GM20431 (cell line): ENCODE results near the gene TECPR2.

Experiments
- in situ Hi-C: fragments of 300-500 bp; cut with MseI, MboI; formaldehyde crosslinking; loops from one replicate; pipeline ENCODE4 v1.15.0; 2020; ENCODE audit warnings: low sequenced_read_pairs; ENCODE audit not compliant: unreplicated experiment

TECPR2 gene

GRCh38 chr14:102421411-102422057 lies 58.8 kb downstream of the TECPR2 start:
- in situ Hi-C loops: no loop called here

DNA sequence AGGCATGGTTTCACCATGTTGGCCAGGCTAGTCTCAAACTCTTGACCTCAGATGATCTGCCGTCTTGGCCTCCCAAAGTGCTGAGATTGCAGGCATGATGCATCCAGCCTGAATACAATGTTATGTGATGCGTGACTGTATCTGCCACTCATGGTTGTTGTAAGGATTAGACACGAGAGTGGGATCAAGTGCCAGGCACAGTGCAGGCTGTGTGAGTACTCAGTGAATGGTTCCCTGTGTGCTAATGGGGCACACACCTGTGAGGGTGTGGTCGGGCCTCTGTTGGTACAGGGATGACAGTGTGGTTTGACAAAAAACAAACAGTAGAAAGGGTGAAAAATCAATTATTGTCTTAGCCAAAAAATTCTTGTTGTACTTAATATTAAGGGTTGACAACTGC lies 61.8 kb downstream of the TECPR2 start:
- in situ Hi-C loops: no loop called here

- in situ Hi-C loops: no loop called here
These were observed 62.2 kb downstream of the TECPR2 start for GRCh38 chr14:102424923-102425322.

- in situ Hi-C loops: no loop called here
These were observed 64.1 kb downstream of the TECPR2 start for GRCh38 chr14:102426796-102427195.

GRCh38 chr14:102427642-102428041 lies 64.9 kb downstream of the TECPR2 start:
- in situ Hi-C loops: no loop called here

DNA sequence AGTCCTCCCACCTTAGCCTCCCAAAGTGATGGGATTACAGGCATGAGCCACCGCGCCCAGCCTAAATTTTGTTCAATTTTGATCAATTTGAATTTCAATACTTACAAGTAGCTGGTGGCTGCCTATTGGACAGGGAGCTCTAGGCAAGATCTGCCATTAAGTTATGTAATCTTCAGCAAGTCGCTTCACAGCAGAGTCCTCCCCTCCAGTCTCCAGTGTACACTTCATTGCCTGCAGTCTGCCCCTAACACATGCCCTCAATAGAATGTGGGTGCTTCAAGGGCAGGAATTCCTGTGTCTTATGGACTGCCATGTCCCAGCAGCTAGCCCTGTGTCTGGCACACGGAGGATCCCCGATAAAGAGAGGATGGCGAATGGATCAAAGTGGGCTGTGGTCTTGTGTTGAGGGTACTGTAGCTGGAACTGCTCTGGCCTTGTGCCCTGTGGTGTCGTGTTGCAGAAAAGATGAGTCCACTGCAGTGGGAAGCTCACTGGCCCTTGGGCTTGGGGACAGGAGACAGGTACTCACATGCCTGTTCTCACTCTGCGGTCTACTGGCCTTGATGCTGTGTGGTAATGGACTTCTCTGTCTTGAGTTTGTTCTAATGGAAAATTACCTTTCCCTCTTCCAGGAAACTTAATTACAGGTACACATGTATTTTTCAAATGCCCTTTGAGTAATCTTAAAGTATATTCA lies 67.6 kb downstream of the TECPR2 start:
- in situ Hi-C loops: no loop called here

- in situ Hi-C loops: no loop called here
These were observed 69.0 kb downstream of the TECPR2 start for GRCh38 chr14:102431751-102432150.

- in situ Hi-C loops: no loop called here
These were observed 72.0 kb downstream of the TECPR2 start for GRCh38 chr14:102434647-102435175.

DNA sequence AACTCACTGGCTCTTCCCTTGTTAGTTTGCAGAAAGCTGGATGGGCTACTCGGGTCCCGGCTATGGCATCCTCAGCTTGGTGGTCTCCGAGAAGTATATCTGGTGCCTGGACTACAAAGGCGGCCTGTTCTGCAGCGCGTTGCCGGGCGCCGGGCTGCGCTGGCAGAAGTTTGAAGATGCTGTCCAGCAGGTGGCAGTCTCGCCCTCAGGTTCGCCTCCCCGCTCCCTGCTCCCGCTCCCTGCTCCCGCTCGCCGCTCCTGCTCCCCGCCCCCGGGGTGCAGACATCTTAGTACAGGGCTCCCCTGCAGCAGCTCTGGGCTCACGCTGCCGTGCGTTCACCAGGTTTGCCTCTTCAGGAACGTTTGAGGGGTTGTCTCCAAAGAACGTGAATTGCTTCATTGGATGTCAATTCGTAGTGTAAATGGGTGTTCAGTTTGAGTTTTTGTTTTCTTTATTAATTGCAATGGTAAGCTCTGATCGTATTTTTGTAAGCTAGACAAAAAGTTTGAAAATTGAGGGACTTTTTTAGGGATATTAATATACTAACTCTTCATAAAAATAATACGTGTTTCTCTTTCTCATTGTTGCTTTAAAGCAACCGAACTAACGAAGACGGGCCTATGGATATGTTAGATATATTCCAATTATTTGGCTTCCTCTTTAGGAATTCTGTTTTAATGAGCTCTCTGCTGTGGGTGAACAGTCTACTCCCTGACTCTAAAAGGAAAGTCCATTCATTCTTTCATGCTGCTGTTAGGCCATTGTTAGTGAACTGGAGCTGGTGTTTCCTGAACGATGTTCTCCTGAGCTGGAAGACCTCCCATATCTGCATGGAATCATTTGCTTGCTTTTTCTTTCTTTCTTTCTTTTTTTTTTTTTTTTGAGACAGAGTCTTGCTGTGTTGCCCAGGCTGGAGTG lies 75.5 kb downstream of the TECPR2 start:
- in situ Hi-C loops: no loop called here

DNA sequence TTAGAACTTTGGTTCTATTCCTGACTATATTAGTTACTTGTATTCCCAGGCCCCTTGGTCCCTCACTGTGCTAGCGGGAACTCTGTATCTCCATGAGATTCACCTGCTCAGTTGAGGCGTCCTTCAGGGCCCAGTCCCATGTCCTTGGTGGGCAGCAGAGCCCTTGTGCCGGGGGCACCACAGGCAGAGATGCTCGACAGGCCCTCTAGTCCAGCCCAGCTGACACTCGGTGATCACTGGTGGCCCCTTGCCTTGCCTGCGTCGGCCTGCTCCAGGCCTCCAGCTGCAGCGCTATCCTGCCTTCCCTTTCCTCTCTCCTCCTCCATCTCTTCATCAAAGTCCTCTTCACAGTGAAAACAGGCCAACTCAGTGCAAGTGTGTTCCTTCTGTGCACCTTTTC lies 76.8 kb downstream of the TECPR2 start:
- in situ Hi-C loops: no loop called here

GRCh38 chr14:102440392-102440791 lies 77.7 kb downstream of the TECPR2 start:
- in situ Hi-C loops: no loop called here

GRCh38 chr14:102442241-102443211 lies 79.8 kb downstream of the TECPR2 start:
- in situ Hi-C loops: no loop called here

DNA sequence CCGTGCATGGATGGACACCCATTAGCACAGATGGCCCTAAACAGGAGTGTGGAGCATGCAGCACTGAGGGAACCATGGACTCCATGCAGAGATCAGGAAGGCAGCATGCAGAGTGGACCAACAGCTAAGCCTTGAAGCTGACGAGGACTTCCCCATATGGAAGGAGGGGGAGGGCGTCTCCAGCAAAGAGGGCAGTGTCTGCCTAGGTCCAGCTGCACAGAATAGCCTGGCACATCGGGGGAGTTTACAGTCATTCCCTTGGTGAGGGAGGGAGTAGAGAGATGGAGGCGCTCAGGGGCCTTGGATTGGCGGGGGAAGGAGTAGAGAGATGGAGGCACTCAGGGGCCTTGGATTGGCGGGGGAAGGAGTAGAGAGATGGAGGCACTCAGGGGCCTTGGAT lies 82.3 kb downstream of the TECPR2 start:
- in situ Hi-C loops: no loop called here

- in situ Hi-C loops: no loop called here
These were observed 82.9 kb downstream of the TECPR2 start for GRCh38 chr14:102445641-102446040.

- in situ Hi-C loops: no loop called here
These were observed 87.7 kb downstream of the TECPR2 start for GRCh38 chr14:102450206-102451063.

- in situ Hi-C loops: no loop called here
These were observed 88.3 kb downstream of the TECPR2 start for GRCh38 chr14:102451064-102451352.

DNA sequence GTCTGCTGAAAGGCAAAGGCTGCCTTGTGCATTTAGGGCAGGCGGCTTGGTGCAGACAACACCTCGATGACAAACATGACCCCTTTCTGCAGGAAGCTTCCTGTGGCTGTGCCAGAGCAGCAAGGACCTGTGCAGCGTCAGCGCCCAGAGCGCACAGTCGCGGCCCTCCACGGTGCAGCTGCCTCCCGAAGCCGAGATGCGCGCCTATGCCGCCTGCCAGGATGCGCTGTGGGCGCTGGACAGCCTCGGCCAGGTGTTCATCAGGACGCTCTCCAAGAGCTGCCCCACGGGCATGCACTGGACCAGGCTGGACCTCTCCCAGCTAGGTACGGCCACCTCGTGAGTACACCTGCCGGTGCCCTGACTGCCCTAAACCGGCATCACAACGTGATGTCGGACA lies 89.6 kb downstream of the TECPR2 start:
- in situ Hi-C loops: no loop called here

DNA sequence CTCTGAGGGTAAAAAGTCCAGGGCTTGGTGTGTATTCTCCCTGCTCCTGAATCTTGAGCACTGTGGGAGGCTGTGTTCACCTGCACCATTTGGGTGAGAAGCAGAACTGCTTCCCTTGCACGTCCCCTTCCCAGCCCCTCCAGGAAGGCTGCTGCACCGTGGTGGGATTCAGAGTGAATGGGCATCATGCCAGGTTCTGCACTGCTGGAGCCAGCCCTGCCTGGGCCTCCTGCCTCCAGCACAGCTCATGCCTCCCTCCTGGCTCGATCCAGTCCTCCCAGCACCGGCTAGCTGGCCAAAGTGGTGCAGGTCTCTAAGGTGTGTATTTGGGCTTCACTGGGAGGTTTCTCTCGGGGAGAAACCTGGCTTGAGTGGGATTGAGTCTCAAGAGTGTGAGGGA lies 92.0 kb downstream of the TECPR2 start:
- in situ Hi-C loops: no loop called here

DNA sequence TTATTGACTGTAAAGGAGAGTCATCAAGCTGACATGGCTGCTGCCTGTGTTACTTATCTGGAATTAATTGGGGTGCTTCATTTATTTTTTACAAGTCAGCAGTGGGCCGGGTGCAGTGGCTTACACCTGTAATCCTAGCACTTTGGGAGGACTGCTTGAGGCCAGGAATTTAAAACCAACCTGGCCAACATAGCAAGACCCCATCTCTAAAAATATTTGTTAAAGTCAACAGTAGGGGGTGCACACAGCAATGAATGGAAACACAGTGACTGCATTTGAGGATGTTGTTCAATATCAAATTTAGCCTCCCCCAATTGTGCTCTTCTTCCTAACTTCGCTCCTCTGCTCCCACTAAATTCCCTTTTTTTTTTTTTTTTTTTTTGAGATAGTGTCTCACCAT lies 94.8 kb downstream of the TECPR2 start:
- in situ Hi-C loops: no loop called here
